HepG2 (cell line): ENCODE results near the gene GMFB. TPM values are rescaled to one million over a fixed set of nuclear protein-coding genes. Genes with fewer than 3 reads are reported as not detected.

Experiments
- ATF7 ChIP-seq, 2 experiments: fragments of 450-650 bp in 1 of 2; sonication (generic) in 1 of 2; formaldehyde crosslinking in 1 of 2; IDR thresholded peaks; 2 replicates each; pipeline versions ENCODE4 v1.4.0 to v1.6.1; 2016 to 2020; ENCODE audit warnings: antibody characterized with exemption in 1 of 2, mild to moderate bottlenecking in 1 of 2, missing genetic modification reagents in 1 of 2
- DPF2 ChIP-seq: sonication (generic); formaldehyde crosslinking; IDR thresholded peaks from 2 replicates; pipeline ENCODE4 v1.4.0; 2020; ENCODE audit warnings: mild to moderate bottlenecking, low read depth, missing genetic modification reagents, borderline replicate concordance
- ELF3 ChIP-seq: IDR thresholded peaks from 2 replicates; pipeline ENCODE4 v1.6.1; 2016; ENCODE audit warnings: missing genetic modification reagents, missing compliant biosample characterization
- JUND ChIP-seq: sonication (generic); formaldehyde crosslinking; IDR thresholded peaks from 2 replicates; pipeline ENCODE4 v1.8.0; 2022; ENCODE audit warnings: mild to moderate bottlenecking, missing genetic modification reagents
- MAFK ChIP-seq, 2 experiments: IDR thresholded peaks in 1 of 2; conservative IDR thresholded peaks in 1 of 2; 2 replicates each; pipeline ENCODE4 v1.6.1; 2011; ENCODE audit warnings: improper control_type of control experiment in 2 of 2, low read length in 2 of 2
- MEIS1 ChIP-seq: sonication (generic); formaldehyde crosslinking; IDR thresholded peaks from 2 replicates; pipeline ENCODE4 v1.9.0; 2021; ENCODE audit warnings: mild to moderate bottlenecking, missing genetic modification reagents, moderate library complexity, borderline replicate concordance
- NFYB ChIP-seq: sonication (generic); formaldehyde crosslinking; IDR thresholded peaks from 2 replicates; pipeline ENCODE4 v1.4.0; 2020; ENCODE audit warnings: missing genetic modification reagents
- NONO ChIP-seq, 2 experiments: fragments of 450-650 bp in 1 of 2; sonication (generic) in 1 of 2; formaldehyde crosslinking in 1 of 2; IDR thresholded peaks in 1 of 2; conservative IDR thresholded peaks in 1 of 2; 2 replicates each; pipeline versions ENCODE4 v1.6.1 to v1.8.0; 2017 to 2022; ENCODE audit warnings: mild to moderate bottlenecking in 1 of 2, missing genetic modification reagents in 1 of 2, moderate library complexity in 1 of 2
- PHF21A ChIP-seq: sonication (generic); formaldehyde crosslinking; IDR thresholded peaks from 2 replicates; pipeline ENCODE4 v1.5.0; 2020; ENCODE audit warnings: mild to moderate bottlenecking, missing genetic modification reagents
- POLR2G ChIP-seq: fragments of 200-400 bp; formaldehyde crosslinking; IDR thresholded peaks from 2 replicates; pipeline ENCODE4 v1.6.1; 2018; ENCODE audit warnings: mild to moderate bottlenecking, low read depth, low read length, moderate library complexity
- RXRB ChIP-seq: IDR thresholded peaks from 2 replicates; pipeline ENCODE4 v1.6.1; 2016; ENCODE audit warnings: borderline replicate concordance, missing genetic modification reagents, missing compliant biosample characterization
- SIX4 ChIP-seq: sonication (generic); formaldehyde crosslinking; IDR thresholded peaks from 2 replicates; pipeline ENCODE4 v1.4.0; 2020; ENCODE audit warnings: missing genetic modification reagents
- SKI ChIP-seq: fragments of 450-650 bp; IDR thresholded peaks from one replicate; pipeline ENCODE4 v1.6.1; 2018; ENCODE audit warnings: mild to moderate bottlenecking; ENCODE audit not compliant: partially characterized antibody
- SOX13 ChIP-seq, 3 experiments: fragments of 450-650 bp in 1 of 3; sonication (generic) in 1 of 3; formaldehyde crosslinking in 1 of 3; IDR thresholded peaks in 2 of 3; conservative IDR thresholded peaks in 1 of 3; 2 replicates each; pipeline versions ENCODE4 v1.5.0 to v1.6.1; 2016 to 2020; ENCODE audit warnings: antibody characterized with exemption in 1 of 3, mild to moderate bottlenecking in 1 of 3, missing compliant biosample characterization in 1 of 3, missing genetic modification reagents in 1 of 3, moderate library complexity in 1 of 3
- ZBTB38 ChIP-seq: sonication (generic); formaldehyde crosslinking; IDR thresholded peaks from 2 replicates; pipeline ENCODE4 v1.5.1; 2020; ENCODE audit warnings: mild to moderate bottlenecking, missing genetic modification reagents
- ZMYM3 ChIP-seq: sonication (generic); formaldehyde crosslinking; IDR thresholded peaks from 2 replicates; pipeline ENCODE4 v1.5.1; 2020; ENCODE audit warnings: mild to moderate bottlenecking, missing genetic modification reagents
- polyA plus RNA-seq, 8 experiments: library from polyadenylated mRNA; depleted of rRNA in 3 of 8; stranded (reverse) in 7 of 8; unstranded in 1 of 8; fragments of >200 nt; fragmentation: Illumina TruSeq in 4 of 8; extraction: Trizol in 4 of 8; gene quantifications; 2 replicates each; pipeline versions ENCODE4 v1.2.1 to v1.2.3, GENCODE V29; 2011 to 2016; ENCODE audit warnings: low read depth in 4 of 8, missing spikeins in 1 of 8, mixed read lengths in 1 of 8; ENCODE audit not compliant: insufficient read depth in 1 of 8
- total RNA-seq, 5 experiments: library from RNA; depleted of rRNA; stranded (reverse); fragments of >200 nt; fragmentation: Illumina TruSeq; extraction: Trizol; gene quantifications; 2 replicates each; pipeline ENCODE4 v1.2.3, GENCODE V29; 2016; ENCODE audit warnings: low read depth in 1 of 5
- TF ChIP-seq, protein P1 (sequence below): IDR thresholded peaks from 2 replicates; pipeline ENCODE4 v1.4.0; 2020; ENCODE audit warnings: mild to moderate bottlenecking, missing genetic modification reagents
- TF ChIP-seq, protein P2 (sequence below): sonication (generic); formaldehyde crosslinking; IDR thresholded peaks from 2 replicates; pipeline ENCODE4 v1.5.1; 2020; ENCODE audit warnings: mild to moderate bottlenecking, moderate library complexity, missing genetic modification reagents
- TF ChIP-seq, protein P3 (sequence below): sonication (generic); formaldehyde crosslinking; IDR thresholded peaks from 2 replicates; pipeline ENCODE4 v1.4.0; 2020; ENCODE audit warnings: missing genetic modification reagents, mild to moderate bottlenecking, borderline replicate concordance
- TF ChIP-seq, protein P4 (sequence below): sonication (generic); formaldehyde crosslinking; IDR thresholded peaks from 2 replicates; pipeline ENCODE4 v1.5.0; 2020; ENCODE audit warnings: missing genetic modification reagents

Gene GMFB
- total and polyA plus RNA-seq, 2 of the 13 experiments (the other 11 are each of a cell fraction or from before 2014, with no cell fraction given), result 17.3 to 68.2 TPM

DNA sequence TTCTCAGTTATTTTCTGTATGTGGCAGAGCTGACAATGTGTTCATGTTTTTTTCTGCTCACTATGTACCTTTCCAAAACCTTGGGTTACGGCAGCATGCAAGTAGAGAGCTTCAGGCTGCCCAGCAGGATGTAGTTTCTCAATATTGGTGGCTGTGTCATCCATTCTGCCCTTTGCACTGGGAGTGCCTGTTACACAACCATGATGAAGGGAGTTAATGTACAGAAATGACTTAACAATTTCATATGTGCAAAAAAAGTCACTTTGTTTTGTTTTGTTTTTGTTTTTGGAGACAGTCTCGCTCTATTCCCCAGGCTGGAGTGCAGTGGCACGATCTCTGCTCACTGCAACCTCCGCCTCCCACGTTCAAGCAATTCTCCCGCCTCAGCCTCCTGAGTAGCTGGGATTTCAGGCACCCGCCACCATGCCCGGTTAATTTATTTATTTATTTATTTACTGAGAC is 41.5 kb downstream of the GMFB start (continued):
- TF ChIP-seq, protein P1, sequence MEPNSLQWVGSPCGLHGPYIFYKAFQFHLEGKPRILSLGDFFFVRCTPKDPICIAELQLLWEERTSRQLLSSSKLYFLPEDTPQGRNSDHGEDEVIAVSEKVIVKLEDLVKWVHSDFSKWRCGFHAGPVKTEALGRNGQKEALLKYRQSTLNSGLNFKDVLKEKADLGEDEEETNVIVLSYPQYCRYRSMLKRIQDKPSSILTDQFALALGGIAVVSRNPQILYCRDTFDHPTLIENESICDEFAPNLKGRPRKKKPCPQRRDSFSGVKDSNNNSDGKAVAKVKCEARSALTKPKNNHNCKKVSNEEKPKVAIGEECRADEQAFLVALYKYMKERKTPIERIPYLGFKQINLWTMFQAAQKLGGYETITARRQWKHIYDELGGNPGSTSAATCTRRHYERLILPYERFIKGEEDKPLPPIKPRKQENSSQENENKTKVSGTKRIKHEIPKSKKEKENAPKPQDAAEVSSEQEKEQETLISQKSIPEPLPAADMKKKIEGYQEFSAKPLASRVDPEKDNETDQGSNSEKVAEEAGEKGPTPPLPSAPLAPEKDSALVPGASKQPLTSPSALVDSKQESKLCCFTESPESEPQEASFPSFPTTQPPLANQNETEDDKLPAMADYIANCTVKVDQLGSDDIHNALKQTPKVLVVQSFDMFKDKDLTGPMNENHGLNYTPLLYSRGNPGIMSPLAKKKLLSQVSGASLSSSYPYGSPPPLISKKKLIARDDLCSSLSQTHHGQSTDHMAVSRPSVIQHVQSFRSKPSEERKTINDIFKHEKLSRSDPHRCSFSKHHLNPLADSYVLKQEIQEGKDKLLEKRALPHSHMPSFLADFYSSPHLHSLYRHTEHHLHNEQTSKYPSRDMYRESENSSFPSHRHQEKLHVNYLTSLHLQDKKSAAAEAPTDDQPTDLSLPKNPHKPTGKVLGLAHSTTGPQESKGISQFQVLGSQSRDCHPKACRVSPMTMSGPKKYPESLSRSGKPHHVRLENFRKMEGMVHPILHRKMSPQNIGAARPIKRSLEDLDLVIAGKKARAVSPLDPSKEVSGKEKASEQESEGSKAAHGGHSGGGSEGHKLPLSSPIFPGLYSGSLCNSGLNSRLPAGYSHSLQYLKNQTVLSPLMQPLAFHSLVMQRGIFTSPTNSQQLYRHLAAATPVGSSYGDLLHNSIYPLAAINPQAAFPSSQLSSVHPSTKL (CRISPR knock-in tag), result peak; percentile 96
- 0 out of 2 replicates have a peak, but pooled peaks have one; percentile 24 for TF ChIP-seq SIX4 (CRISPR knock-in tag)
- TF ChIP-seq SOX13 (IDR thresholded peaks at IDR 0.05), result 0 out of 2 replicates have a peak, but pooled peaks have one; percentile 5
- TF ChIP-seq SOX13 (CRISPR knock-in tag; conservative IDR thresholded peaks at IDR 0.05 in 1 of 2, IDR thresholded peaks at IDR 0.05 in 1 of 2), result peak in 1 of 2 experiments; percentile 87; a peak in 2 of 4 replicates
- peak; percentile 85 for TF ChIP-seq DPF2 (CRISPR knock-in tag)
- TF ChIP-seq MEIS1, result 0 out of 2 replicates have a peak, but pooled peaks have one; percentile 42
- peak; percentile 90 for TF ChIP-seq ELF3 (CRISPR knock-in tag)
- TF ChIP-seq, protein P2, sequence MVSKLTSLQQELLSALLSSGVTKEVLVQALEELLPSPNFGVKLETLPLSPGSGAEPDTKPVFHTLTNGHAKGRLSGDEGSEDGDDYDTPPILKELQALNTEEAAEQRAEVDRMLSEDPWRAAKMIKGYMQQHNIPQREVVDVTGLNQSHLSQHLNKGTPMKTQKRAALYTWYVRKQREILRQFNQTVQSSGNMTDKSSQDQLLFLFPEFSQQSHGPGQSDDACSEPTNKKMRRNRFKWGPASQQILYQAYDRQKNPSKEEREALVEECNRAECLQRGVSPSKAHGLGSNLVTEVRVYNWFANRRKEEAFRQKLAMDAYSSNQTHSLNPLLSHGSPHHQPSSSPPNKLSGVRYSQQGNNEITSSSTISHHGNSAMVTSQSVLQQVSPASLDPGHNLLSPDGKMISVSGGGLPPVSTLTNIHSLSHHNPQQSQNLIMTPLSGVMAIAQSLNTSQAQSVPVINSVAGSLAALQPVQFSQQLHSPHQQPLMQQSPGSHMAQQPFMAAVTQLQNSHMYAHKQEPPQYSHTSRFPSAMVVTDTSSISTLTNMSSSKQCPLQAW, result peak; percentile 61; the same call in 1 of the 2 replicates
- TF ChIP-seq RXRB (CRISPR knock-in tag), result peak; percentile 87
- no peak for TF ChIP-seq NONO (IDR thresholded peaks at IDR 0.05)
- peak; percentile 73 for TF ChIP-seq NONO (CRISPR knock-in tag; conservative IDR thresholded peaks at IDR 0.05)
- peak; percentile 75; the same call in 1 of the 2 replicates for TF ChIP-seq PHF21A
- TF ChIP-seq, protein P3, sequence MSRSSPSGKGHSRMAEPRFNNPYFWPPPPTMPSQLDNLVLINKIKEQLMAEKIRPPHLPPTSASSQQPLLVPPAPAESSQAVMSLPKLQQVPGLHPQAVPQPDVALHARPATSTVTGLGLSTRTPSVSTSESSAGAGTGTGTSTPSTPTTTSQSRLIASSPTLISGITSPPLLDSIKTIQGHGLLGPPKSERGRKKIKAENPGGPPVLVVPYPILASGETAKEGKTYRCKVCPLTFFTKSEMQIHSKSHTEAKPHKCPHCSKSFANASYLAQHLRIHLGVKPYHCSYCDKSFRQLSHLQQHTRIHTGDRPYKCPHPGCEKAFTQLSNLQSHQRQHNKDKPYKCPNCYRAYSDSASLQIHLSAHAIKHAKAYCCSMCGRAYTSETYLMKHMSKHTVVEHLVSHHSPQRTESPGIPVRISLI, result peak; percentile 86
- TF ChIP-seq ATF7 (IDR thresholded peaks at IDR 0.05), result peak; percentile 11; the same call in 1 of the 2 replicates
- no peak; the same call in 1 of the 2 replicates for TF ChIP-seq ATF7 (CRISPR knock-in tag; IDR thresholded peaks at IDR 0.05)
- no peak for TF ChIP-seq NFYB (CRISPR knock-in tag)
- peak; percentile 87 for TF ChIP-seq JUND (CRISPR knock-in tag)
- 0 out of 2 replicates have a peak, but pooled peaks have one; percentile 25 for TF ChIP-seq ZMYM3 (CRISPR knock-in tag)
- TF ChIP-seq, protein P4, sequence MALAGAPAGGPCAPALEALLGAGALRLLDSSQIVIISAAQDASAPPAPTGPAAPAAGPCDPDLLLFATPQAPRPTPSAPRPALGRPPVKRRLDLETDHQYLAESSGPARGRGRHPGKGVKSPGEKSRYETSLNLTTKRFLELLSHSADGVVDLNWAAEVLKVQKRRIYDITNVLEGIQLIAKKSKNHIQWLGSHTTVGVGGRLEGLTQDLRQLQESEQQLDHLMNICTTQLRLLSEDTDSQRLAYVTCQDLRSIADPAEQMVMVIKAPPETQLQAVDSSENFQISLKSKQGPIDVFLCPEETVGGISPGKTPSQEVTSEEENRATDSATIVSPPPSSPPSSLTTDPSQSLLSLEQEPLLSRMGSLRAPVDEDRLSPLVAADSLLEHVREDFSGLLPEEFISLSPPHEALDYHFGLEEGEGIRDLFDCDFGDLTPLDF (CRISPR knock-in tag), result no peak
- no peak; the same call in 1 of the 2 replicates for TF ChIP-seq POLR2G
- peak; percentile 43 for TF ChIP-seq SKI
- peak; percentile 50 to 75 for TF ChIP-seq MAFK (conservative IDR thresholded peaks at IDR 0.05 in 1 of 2, IDR thresholded peaks at IDR 0.05 in 1 of 2; ENCODE audit: low read length in 2 of 2)
- peak; percentile 86 for TF ChIP-seq ZBTB38
